Hematopoietic multipotent progenitor cell treated with erythropoietin and hydrocortisone succinate and interleukin-3 and kit ligand, for 17 days (in vitro differentiated cells): ENCODE results near the gene HABP4.

Experiments
- DNase-seq: peaks from one replicate; pipeline ENCODE4 v3.0.0-alpha.2; 2015; ENCODE audit warnings: low spot score

The HABP4 gene, protein sequence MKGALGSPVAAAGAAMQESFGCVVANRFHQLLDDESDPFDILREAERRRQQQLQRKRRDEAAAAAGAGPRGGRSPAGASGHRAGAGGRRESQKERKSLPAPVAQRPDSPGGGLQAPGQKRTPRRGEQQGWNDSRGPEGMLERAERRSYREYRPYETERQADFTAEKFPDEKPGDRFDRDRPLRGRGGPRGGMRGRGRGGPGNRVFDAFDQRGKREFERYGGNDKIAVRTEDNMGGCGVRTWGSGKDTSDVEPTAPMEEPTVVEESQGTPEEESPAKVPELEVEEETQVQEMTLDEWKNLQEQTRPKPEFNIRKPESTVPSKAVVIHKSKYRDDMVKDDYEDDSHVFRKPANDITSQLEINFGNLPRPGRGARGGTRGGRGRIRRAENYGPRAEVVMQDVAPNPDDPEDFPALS

DNA sequence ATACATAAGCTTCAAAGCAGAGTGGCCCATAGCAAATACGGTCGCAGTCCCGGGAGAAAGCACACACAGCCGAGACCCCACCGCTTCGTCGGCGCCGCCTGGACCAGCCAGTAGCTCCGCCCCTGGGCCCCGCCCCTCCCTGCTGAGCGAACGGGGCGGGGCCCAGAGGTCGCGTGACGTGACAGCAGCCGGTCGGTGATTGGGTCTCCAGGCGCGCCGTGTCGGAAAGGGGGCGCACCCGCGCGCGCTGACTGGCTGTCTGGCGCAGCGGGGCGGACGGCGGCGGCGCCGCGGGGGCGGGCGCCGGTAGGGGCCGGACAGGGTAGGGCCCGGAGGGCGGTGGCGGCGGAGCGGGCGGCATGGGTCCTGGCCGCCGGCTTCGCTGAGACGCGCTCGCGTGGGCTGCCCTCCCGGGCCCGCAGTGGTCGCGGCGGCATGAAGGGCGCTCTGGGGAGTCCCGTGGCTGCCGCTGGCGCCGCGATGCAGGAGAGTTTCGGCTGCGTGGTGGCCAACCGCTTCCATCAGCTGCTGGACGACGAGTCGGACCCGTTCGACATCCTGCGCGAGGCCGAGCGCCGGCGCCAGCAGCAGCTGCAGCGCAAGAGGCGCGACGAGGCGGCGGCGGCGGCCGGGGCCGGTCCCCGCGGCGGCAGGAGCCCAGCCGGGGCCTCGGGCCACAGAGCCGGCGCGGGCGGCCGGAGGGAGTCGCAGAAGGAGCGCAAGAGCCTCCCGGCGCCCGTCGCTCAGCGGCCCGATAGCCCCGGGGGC, at the start of gene HABP4:
Gene HABP4 (plus strand): TSS at position 325 of the 768 bp plus-strand sequence. CDS start 111 bp downstream, at position 436.
- peak; percentile 91 for DNase-seq

DNA sequence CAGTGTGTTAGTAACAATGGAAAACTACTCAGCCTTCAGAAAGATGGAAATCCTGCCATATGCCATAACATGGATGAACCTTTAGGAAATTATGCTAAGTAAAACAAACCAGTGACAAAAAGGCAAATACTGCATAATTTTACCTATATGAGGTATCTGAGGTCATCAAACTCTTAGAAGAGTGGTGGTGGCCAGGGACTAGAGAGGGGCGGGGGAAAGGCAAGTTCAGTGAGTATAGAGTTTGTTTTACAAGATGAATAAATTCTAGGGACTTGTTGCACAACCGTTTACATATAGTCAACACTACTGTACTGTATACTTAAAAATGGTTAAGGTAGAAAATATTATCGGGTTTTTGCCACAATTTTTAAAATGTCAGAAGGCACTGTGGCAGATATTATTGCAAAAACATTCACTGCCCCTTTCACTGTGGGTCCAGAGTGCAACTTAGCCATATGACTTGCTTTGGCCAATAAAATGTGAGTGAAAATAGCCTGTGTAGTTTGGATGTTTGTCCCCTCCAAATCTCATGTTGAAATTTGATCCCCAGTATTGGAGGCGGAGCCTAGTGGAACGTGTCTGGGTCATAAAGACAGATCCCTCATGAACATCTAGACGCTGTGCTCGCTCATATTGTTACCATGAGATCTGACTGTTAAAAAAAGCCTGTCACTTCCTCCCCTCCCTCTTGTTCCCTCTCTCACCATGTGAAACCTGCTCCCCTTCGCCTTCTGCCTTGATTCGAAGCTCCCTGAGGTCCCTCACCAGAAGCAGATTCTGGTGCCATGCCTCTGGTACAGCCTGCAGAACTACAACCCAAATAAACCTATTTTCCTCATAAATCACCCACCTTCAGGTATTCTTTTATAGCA, 41.3 kb upstream of the HABP4 start:
- no peak for DNase-seq

DNA sequence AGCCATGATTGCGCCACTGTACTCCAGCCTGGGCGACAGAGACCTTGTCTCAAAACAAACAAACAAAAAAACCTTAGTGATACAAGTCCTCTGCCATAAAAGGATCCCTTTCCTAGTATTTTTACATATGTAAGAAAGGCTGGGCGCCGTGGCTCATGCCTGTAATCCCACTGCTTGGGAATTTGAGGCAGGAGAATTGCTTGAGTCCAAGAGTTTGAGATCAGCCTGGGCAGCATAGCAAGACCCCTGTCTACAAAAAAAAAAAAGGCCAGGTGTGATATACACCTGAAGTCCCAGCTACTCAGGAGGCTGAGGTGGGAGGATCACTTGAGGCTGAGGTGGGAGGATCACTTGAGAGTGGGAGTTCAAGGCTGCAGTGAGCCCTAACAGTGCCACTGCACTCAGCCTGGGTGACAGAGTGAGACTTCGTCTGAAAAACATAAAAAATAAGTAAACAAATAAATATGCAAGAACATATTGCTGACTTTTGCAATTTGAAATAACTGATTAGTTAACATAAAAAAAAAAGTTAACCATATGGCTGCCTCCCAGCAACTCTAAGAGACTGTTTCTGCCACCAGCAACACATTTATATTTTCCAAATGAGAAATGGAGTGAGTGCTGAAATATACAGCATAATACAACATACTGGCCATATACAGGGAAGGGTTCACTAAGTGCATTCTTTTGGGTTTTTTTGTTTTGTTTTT, 38.7 kb upstream of the HABP4 start:
- no peak for DNase-seq

DNA sequence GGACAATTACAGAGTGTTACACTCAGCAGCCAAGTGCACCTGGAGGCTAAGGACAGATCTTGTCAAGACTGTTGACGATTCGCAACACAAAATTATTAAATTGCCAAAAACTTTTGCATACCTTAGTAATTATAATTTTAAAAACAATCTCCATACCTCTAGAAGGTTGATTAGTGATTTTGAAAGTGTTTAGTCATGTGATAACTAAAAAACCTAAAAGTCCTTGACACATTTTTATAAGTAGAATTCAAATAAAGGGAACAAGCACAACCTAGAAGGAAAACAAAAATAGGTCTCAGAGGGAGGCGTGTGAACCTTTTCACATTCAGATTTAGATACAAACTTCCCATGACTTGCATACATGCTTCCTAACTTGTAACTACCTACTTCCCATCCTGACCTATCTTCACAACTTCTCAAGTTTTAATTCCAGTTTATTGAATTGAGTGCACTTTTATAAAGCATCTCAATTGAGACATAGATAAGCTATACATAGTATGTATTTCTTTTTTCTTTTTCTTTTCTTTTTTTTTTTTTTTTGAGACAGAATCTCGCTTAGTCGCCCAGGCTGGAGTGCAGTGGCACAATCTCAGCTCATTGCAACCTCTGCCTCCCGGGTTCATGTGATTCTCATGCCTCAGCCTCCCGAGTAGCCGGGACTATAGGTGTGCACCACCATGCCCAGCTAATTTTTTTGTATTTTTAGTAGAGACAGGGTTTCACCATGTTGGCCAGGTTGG, 37.6 kb upstream of the HABP4 start:
- DNase-seq, result no peak

DNA sequence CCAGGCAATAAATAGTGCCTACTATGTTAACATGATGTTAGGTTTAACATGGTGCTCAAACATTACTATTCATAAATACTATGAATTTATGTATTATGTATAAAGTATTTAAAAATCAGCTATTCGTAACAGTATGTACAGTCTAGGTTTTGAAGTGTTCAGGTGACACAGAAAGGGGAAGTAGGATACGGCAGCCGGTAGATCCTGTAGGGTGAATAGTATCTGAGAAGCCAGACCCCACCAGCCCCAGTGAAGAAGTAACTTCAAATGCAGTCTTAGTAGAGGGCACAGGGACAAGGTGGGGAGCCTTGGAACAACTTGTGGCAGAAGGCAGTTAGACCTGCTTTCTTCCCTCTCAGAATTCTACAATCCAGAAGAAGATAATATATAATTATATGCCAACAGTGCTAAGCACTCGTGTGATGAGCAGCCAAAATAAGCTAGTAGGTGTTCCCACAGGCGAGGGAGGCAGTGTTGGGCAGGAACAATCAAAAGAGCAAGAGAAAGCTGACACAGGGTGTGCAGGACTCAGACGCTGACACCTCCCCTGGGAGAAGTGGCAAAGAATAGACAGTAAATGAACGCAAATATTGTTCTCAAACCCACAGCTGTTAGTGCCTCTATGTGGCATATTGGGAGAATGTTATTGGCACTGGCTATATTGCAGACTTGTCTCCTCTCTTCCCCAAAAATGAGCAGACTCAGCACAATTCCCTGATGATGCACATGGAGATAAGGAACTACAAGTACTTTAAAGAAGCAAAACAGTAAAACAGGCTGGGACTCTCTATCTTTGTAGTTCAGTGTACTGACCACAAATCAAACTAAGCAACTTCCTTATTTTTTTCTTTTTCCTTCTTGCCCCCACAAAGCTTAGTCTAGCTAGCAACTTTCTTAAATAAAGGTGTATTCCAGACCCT, 36.4 kb upstream of the HABP4 start:
- DNase-seq, result peak; percentile 41

DNA sequence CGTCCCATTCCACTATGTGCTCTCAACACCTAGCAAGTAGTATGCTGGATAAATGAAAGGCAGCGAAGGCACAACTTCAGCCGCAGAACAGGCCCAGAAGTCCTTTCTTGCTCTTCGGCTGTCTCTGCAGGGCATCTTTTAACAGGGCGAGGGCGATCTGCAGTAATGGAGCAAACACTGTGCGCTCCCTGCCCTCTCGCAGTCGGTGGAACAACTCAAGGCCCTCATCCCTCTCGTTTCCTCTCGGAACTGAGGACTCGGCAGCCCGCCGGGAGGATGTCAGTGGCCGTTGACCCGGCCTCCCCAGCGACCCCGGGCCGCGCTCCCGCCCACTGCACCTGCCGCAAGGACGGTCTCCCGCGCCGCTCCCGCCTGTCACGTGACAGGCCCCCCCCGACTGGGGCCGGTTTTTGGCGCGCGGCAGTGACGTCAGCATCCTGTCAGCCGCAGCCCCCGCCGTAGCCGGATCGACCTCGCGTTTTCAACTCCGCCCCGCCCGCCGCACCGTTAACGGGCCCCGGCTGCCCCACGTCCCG, 32.9 kb upstream of the HABP4 start:
- DNase-seq, result peak; percentile 80

DNA sequence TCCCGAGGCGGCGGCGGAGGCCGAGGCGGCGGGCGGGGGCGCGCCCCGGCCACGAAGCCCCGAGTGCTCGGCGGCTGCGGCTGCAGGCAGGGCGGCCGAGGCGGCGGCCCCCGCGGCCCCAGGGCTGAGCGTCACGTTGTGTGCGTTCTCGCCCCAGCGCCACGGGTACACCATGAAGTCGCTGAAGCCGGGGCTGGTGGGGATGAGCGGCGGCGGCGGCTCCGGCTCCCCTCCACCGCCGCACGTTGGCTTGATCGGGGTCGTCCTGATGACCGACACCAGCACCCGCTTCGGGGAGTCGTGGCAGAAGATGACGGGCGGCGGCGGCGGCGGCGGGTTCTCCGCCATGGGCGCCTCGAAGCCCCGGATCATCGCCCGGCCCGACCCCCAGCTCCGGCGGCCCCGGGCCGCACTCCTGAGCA, 32.3 kb upstream of the HABP4 start:
- no peak for DNase-seq

DNA sequence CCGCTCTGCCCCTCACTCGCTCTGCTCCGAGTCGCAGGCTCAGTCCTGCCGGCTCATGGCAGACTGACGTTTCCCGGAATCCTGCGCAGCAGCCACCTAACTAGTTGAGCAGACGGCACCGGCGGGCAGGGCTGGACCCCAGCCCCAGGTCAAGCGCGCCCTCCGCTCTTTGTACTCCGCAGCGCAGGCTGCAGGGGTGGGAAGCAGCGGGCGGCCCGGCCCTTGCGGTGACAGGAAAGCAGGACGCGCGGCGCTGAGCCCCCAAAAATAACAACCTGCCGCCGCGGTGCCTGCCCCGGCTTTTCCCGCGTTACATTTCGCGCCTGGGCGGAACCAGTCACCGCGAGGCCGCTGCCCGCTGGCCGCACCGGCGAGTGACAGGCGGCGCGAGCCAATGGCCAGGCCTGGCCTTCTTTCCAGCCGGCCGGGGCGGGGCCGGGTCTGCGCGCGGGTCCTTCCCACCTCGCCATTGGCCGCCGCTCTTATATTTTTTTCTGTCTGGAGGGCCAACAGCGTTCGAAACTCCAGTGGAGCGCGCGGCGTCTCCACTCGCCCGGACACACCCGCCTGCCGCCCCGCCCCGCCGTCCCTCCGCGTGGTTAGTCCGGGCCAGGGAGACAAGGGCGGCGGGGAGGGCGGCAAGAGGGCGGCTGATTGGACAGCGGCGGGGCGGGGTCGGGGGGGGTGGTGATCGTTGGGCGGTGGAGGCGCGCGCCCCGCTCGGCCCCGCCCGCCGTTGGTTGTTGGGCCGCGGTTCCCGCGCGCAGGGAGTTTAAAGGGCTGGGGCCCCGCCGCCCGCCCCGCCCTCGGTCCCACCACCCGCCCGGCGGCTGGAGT, 31.7 kb upstream of the HABP4 start, which contains the start of gene ZNF367:
Gene ZNF367 (minus strand): TSS at position 288 of the 837 bp plus-strand sequence. CDS start 338 bp downstream, outside the sequence.
- DNase-seq, result peak; percentile 89

DNA sequence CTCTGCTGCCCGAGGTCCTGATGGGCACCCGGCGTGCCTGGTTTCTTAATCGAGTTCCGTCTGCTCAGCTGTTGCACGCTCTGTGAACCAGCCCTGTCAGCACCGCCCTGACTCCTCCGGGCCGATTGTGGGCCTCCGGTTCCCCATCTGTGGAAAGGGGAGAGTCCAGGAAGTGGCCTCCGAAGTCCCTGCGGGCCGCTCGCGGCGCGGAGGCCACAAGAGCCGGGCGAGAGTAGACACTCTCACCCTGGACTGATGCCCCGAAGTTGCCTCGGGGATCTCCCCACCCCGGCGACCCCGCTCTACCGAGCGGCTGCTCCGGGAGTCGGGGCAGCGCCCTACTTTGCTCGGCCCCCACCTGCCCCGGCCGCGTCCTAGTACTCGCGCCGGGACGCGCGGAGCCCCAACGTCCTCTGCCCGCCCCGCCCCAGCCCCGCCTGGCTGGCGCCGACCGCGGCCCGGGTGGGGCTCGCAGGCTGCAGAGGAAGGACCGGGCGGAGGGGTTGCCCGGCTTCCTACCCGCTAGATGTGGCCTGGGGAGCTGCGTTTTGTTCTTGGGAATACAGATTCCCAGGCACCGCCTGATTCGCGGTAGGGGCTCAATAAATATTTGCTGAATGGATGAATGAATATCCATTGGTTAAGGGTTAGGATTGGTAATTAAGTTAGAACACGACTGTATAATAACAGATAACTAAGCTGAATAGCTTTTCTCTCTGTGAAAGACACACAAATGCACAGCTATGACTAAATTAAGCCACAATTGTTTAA, 30.9 kb upstream of the HABP4 start:
- DNase-seq, result peak; percentile 56

DNA sequence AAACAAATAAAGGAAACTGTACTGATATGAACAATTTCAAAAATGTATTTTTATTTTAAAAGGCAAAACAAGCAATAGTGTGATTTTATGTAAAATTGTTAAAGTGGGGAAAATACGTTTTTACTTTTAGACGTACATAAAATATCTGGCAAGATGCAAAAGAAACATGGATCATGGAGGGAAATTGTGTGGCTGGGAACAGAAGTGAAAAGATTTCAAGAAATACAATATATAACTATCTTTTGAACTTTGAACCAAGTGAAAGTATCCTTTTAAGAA, 30.3 kb upstream of the HABP4 start:
- DNase-seq, result no peak

DNA sequence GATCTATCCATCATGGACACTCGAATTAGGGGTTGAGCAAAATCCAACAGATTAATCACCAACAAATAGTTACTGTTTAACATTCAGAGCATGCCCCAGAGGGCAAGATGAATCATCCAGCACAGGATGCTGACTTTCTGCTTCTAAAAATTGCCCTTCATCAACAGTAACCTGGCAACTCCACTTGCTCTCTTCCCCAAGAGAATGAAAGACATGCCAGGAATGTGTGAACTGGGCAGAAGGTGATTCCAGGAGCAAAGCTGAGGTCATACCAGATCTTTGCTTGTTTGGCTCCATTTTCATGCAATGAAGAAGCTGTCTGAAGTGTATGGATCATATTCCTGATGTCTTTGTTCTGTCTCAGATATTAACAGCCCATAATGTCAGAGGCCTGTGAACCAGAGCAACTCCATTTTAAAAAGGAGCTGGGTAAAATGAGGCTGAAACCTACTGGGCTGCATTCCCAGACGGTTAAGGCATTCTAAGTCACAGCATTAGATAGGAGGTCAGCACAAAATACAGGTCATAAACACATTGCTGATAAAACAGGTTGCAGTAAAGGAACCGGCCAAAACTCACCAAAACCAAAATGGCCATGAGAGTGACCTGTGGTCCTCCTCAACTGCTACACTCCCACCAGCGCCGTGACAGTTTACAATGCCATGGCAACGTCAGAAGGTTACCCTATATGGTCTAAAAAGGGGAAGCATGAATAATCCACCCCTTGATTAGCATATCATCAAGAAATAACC, 29.3 kb upstream of the HABP4 start:
- peak; percentile 14 for DNase-seq

DNA sequence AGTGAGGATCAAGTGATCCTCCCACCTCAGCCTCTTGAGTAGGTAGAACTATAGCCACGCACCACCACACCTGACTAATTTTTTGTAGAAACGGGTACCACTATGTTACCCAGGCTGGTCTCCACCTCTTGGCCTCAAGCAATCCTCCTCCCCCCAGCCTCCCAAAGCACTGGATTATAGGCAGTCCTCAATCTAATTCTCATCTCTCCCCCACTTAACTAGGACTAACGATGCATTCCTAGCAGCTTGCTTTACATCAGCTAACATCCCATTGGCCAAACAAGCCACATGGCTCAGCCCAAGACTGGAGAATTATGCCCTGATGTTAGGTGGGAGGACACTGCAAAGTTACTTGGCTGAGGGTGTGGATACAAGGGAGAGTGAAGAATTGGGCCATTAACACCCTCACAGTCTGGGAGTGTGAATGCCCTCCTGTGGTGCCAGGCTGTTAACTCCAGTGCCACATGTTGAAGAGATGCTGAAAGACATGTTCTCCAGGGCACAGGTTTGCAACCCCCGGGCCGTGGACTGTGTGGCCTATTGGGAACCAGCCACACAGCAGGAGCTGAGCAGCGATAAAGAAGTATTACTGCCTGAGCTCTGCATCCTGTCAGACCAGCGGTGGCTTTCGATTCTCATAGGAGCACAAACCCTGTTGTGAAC, 26.5 kb upstream of the HABP4 start:
- no peak for DNase-seq

DNA sequence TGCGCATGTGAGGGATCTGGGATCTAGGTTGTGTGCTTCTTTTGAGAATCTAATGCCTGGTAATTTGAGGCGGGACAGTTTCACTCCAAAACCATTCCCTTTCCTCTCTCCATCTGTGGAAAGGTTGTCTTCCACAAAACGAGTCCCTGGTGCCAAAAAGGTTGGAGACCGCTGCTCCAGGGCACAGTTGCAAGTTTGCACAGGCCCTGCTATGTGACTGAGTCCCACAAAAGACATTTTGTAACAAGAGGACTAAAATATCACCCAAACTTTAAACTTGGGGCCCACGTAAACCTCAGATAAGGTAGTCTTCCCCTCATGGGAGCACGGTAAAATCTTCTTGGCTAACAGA, 26.0 kb upstream of the HABP4 start:
- no peak for DNase-seq

DNA sequence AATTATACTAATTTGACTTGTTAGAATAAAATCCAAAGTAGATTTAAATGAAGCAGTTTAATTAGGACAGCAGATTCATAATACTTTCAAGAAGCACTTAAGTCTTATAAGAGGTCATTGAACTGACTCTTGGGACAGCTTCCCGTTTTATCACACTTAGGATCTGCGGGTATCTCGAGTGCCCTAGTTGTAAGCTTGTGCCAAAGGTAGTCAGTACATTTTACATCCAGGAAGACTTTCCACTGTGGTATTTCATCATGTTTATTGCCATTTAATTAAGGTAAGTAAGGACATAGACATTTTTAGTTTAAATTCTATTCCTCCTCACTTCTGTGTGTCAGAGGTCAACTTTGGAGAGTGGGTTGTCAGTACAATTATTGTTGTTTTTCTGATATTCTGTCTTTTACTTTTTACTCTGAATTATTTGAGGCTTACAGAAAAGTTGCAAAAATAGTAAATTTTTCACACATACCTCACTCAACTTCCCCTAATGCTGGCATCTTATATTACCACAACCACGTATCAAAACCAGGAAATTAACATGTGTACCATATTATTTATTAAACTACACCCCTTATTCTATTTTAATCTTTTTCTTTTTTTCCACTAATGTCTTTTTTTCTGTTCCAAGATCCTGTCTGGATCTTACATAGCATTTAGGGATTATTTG, 24.3 kb upstream of the HABP4 start:
- DNase-seq, result no peak

DNA sequence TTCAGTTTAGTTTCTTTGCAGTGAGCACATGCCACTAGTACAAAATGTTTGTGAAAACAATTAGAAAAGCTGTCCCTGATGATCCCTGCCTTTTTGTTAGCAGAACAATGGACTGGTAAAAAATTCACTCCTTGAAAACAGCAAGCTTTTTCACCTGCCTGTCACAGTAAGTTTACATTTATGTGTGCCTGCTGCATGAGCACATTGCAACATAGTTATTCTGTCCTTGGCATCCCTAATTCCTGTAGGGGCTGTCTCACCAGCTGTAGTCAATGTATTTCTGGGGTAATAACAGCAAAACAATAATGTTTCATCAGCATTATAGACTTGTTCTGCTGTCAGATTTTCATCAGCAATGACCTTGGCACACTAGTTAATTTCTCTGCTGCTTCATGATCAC, 20.2 kb upstream of the HABP4 start:
- no peak for DNase-seq

DNA sequence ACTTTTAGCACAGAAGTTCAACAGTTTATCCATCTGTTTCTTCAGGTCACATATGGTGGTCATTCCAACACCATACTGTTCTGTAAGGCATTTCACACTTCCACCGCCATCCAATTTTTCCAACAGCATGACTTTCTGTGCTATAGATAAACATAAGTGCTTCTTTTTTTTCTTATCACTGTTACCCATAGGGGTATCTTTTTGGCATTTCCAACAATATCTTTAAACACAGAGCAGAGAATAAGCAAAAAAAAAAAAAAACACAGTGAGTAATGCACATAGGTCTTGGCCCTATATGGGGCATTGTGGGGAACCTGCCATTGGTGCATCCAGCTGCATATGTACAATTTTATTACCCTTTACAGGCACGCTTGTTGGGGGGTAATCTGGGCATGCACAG, 19.6 kb upstream of the HABP4 start:
- no peak for DNase-seq
